Measurements from ENCODE around the gene EDDM3A.

EDDM3A gene

GRCh38 chr14:20775901-20776300 is 30.2 kb downstream of the EDDM3A start:
- TF ChIP-seq CEBPB (IDR thresholded peaks at IDR 0.05) (no peak), ZBTB7A (IDR thresholded peaks at IDR 0.05; ENCODE audit: low read depth) (no peak), CREB1 (IDR thresholded peaks at IDR 0.05; ENCODE audit: low read depth) (no peak), FOXM1 (IDR thresholded peaks at IDR 0.05; ENCODE audit: borderline replicate concordance, low read depth) (no peak), RAD21 (IDR thresholded peaks at IDR 0.05; ENCODE audit: low read depth) (no peak), TAF1 (IDR thresholded peaks at IDR 0.05; ENCODE audit: low read depth) (no peak), YY1 (IDR thresholded peaks at IDR 0.05; ENCODE audit: low read depth) (no peak), EGR1 (IDR thresholded peaks at IDR 0.05) (no peak), TCF12 (IDR thresholded peaks at IDR 0.05; ENCODE audit: low read depth) (no peak), EP300 (IDR thresholded peaks at IDR 0.05; ENCODE audit: borderline replicate concordance) (no peak), TEAD4 (IDR thresholded peaks at IDR 0.05) (no peak), NFIC (IDR thresholded peaks at IDR 0.05) (no peak)
- TF ChIP-seq, protein P1, sequence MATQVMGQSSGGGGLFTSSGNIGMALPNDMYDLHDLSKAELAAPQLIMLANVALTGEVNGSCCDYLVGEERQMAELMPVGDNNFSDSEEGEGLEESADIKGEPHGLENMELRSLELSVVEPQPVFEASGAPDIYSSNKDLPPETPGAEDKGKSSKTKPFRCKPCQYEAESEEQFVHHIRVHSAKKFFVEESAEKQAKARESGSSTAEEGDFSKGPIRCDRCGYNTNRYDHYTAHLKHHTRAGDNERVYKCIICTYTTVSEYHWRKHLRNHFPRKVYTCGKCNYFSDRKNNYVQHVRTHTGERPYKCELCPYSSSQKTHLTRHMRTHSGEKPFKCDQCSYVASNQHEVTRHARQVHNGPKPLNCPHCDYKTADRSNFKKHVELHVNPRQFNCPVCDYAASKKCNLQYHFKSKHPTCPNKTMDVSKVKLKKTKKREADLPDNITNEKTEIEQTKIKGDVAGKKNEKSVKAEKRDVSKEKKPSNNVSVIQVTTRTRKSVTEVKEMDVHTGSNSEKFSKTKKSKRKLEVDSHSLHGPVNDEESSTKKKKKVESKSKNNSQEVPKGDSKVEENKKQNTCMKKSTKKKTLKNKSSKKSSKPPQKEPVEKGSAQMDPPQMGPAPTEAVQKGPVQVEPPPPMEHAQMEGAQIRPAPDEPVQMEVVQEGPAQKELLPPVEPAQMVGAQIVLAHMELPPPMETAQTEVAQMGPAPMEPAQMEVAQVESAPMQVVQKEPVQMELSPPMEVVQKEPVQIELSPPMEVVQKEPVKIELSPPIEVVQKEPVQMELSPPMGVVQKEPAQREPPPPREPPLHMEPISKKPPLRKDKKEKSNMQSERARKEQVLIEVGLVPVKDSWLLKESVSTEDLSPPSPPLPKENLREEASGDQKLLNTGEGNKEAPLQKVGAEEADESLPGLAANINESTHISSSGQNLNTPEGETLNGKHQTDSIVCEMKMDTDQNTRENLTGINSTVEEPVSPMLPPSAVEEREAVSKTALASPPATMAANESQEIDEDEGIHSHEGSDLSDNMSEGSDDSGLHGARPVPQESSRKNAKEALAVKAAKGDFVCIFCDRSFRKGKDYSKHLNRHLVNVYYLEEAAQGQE (IDR thresholded peaks at IDR 0.05; ENCODE audit: low read depth), result no peak
- TF ChIP-seq, protein P2, sequence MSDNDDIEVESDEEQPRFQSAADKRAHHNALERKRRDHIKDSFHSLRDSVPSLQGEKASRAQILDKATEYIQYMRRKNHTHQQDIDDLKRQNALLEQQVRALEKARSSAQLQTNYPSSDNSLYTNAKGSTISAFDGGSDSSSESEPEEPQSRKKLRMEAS (IDR thresholded peaks at IDR 0.05), result no peak
- TF ChIP-seq, protein P3, sequence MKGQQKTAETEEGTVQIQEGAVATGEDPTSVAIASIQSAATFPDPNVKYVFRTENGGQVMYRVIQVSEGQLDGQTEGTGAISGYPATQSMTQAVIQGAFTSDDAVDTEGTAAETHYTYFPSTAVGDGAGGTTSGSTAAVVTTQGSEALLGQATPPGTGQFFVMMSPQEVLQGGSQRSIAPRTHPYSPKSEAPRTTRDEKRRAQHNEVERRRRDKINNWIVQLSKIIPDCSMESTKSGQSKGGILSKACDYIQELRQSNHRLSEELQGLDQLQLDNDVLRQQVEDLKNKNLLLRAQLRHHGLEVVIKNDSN (IDR thresholded peaks at IDR 0.05), result no peak

- TF ChIP-seq CEBPB (IDR thresholded peaks at IDR 0.05), result no peak
- no peak for TF ChIP-seq TEAD4 (IDR thresholded peaks at IDR 0.05)
- TF ChIP-seq YY1 (IDR thresholded peaks at IDR 0.05; ENCODE audit: low read depth), result no peak
- TF ChIP-seq, protein P1 (IDR thresholded peaks at IDR 0.05; ENCODE audit: low read depth), result no peak
- TF ChIP-seq NFIC (IDR thresholded peaks at IDR 0.05), result no peak
- TF ChIP-seq CREB1 (IDR thresholded peaks at IDR 0.05; ENCODE audit: low read depth), result no peak
- TF ChIP-seq ZBTB7A (IDR thresholded peaks at IDR 0.05; ENCODE audit: low read depth), result no peak
- TF ChIP-seq EP300 (IDR thresholded peaks at IDR 0.05; ENCODE audit: borderline replicate concordance), result no peak
- no peak for TF ChIP-seq TCF12 (IDR thresholded peaks at IDR 0.05; ENCODE audit: low read depth)
- no peak for TF ChIP-seq EGR1 (IDR thresholded peaks at IDR 0.05)
- TF ChIP-seq TAF1 (IDR thresholded peaks at IDR 0.05; ENCODE audit: low read depth), result no peak
- TF ChIP-seq, protein P2 (IDR thresholded peaks at IDR 0.05), result no peak
- TF ChIP-seq RAD21 (IDR thresholded peaks at IDR 0.05; ENCODE audit: low read depth), result no peak
- TF ChIP-seq, protein P3 (IDR thresholded peaks at IDR 0.05), result no peak
- no peak for TF ChIP-seq FOXM1 (IDR thresholded peaks at IDR 0.05; ENCODE audit: borderline replicate concordance, low read depth)
Observed at GRCh38 chr14:20781803-20782202, 36.1 kb downstream of the EDDM3A start.

DNA sequence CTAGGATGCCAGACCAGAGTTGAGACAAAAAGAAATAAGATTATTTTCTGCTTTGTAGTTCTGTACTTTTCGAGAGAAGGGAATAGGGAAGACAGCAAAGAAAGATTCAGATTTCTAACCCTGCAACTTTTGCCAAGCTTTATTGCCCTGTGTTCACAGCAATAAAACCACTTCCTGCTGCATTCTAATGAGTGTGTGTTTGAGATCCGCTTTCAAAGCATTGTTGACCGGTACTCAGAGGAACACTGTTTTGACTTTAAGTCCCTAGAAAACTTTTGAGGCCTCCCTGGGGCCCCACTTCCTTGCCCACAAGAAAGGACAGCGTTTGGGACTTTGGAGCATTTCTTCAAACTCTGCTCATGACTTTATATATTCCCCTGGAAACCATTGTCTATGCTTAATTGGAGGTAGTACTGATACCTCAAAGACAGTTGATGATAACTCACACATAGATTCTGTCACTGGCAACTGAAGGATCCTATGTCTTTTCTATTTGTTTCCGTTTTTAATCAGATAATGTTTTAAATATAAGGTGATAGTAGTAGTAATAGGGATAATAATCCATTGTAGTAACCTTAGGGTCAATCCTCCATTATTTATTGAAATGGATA is 36.7 kb downstream of the EDDM3A start:
- no peak for TF ChIP-seq CEBPB (IDR thresholded peaks at IDR 0.05)

DNA sequence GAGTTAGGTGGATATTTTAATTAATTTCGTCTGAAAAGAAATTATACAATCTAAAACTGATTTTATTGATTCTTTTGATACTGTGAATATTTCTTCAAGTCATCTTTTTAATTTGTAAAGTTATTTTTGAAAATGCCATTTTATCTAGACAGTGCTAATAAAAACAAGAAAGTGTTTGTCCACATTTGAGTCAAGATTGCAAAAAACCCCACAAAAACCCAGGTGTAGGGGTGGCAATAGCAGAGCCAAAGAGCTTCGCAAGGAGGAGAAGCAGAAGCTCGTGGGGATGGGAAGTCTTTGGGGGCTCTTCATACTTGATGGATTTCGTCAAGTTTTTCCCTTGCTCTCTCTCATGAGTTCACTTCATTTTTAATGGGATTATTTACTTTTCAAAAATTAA is 41.3 kb downstream of the EDDM3A start:
- TF ChIP-seq TCF12 (IDR thresholded peaks at IDR 0.05; ENCODE audit: low read depth), result no peak
- no peak for TF ChIP-seq ZBTB7A (IDR thresholded peaks at IDR 0.05; ENCODE audit: low read depth)
- TF ChIP-seq TEAD4 (IDR thresholded peaks at IDR 0.05), result no peak
- no peak for TF ChIP-seq TAF1 (IDR thresholded peaks at IDR 0.05; ENCODE audit: low read depth)
- no peak for TF ChIP-seq EGR1 (IDR thresholded peaks at IDR 0.05)
- no peak for TF ChIP-seq CEBPB (IDR thresholded peaks at IDR 0.05)
- TF ChIP-seq FOXM1 (IDR thresholded peaks at IDR 0.05; ENCODE audit: borderline replicate concordance, low read depth), result no peak
- TF ChIP-seq, protein P2 (IDR thresholded peaks at IDR 0.05), result no peak
- no peak for TF ChIP-seq NFIC (IDR thresholded peaks at IDR 0.05)
- TF ChIP-seq, protein P1 (IDR thresholded peaks at IDR 0.05; ENCODE audit: low read depth), result no peak
- TF ChIP-seq CREB1 (IDR thresholded peaks at IDR 0.05; ENCODE audit: low read depth), result no peak
- no peak for TF ChIP-seq EP300 (IDR thresholded peaks at IDR 0.05; ENCODE audit: borderline replicate concordance)
- TF ChIP-seq RAD21 (IDR thresholded peaks at IDR 0.05; ENCODE audit: low read depth), result no peak
- no peak for TF ChIP-seq YY1 (IDR thresholded peaks at IDR 0.05; ENCODE audit: low read depth)
